ENCODE results near the gene SLC44A1.

SLC44A1 gene

GRCh38 chr9:105242557-105242956 lies 1.9 kb upstream of the SLC44A1 start:
- no peaks in the 10 kb centered on the region for H3K9me3 ChIP-seq (ENCODE audit: severe bottlenecking)
- H3K4me3 ChIP-seq (ENCODE audit: low read depth, low read length) = peak overlapping the region; percentile 30
- H3K36me3 ChIP-seq = peaks cover 3% of the 10 kb centered on the region; the same call in 1 of the 2 replicates
- peak overlapping the region; percentile 28 for H3K27ac ChIP-seq
- no peaks in the 10 kb centered on the region for H3K27me3 ChIP-seq (ENCODE audit: insufficient read depth, low read depth, severe bottlenecking)
- no peak for DNase-seq
- no peak for TF ChIP-seq CTCF (IDR thresholded peaks at IDR 0.05; ENCODE audit: low read depth, low read length)

- no peak for DNase-seq
- TF ChIP-seq CTCF (IDR thresholded peaks at IDR 0.05; ENCODE audit: low read depth, low read length) = no peak
- peaks cover 3% of the 10 kb centered on the region; the same call in 1 of the 2 replicates for H3K36me3 ChIP-seq
- no peaks in the 10 kb centered on the region for H3K9me3 ChIP-seq (ENCODE audit: severe bottlenecking)
- H3K4me3 ChIP-seq (ENCODE audit: low read depth, low read length) = no peak overlapping the region
- H3K27ac ChIP-seq = peak overlapping the region; percentile 28; the same call in 1 of the 2 replicates
- H3K27me3 ChIP-seq (ENCODE audit: insufficient read depth, low read depth, severe bottlenecking) = no peaks in the 10 kb centered on the region
These were observed 1.3 kb upstream of the SLC44A1 start for GRCh38 chr9:105243015-105243686.

GRCh38 chr9:105244734-105245028 lies 230 bp downstream of the SLC44A1 start:
- no peak for TF ChIP-seq CTCF (IDR thresholded peaks at IDR 0.05; ENCODE audit: low read depth, low read length)
- peak overlapping the region; percentile 87 for H3K4me3 ChIP-seq (ENCODE audit: low read depth, low read length)
- no peak for DNase-seq
- H3K36me3 ChIP-seq = peaks cover 3% of the 10 kb centered on the region; the same call in 1 of the 2 replicates
- H3K27ac ChIP-seq = peak overlapping the region; percentile 88
- H3K9me3 ChIP-seq (ENCODE audit: severe bottlenecking) = no peaks in the 10 kb centered on the region
- no peaks in the 10 kb centered on the region for H3K27me3 ChIP-seq (ENCODE audit: insufficient read depth, low read depth, severe bottlenecking)

GRCh38 chr9:105245029-105245890 lies 809 bp downstream of the SLC44A1 start:
- H3K4me3 ChIP-seq (ENCODE audit: low read depth, low read length) = peak overlapping the region; percentile 87
- peaks cover 3% of the 10 kb centered on the region; the same call in 1 of the 2 replicates for H3K36me3 ChIP-seq
- peak overlapping the region; percentile 88 for H3K27ac ChIP-seq
- peak; percentile 29; the same call in 1 of the 2 replicates for TF ChIP-seq CTCF (IDR thresholded peaks at IDR 0.05; ENCODE audit: low read depth, low read length)
- peak; percentile 68 for DNase-seq
- H3K9me3 ChIP-seq (ENCODE audit: severe bottlenecking) = no peaks in the 10 kb centered on the region
- no peaks in the 10 kb centered on the region for H3K27me3 ChIP-seq (ENCODE audit: insufficient read depth, low read depth, severe bottlenecking)

GRCh38 chr9:105245891-105246161 lies 1.4 kb downstream of the SLC44A1 start:
- no peak for DNase-seq
- Histone ChIP-seq H3K36me3 (peaks cover 3% of the 10 kb centered on the region; the same call in 1 of the 2 replicates), H3K27me3 (ENCODE audit: insufficient read depth, low read depth, severe bottlenecking) (no peaks in the 10 kb centered on the region), H3K9me3 (ENCODE audit: severe bottlenecking) (no peaks in the 10 kb centered on the region), H3K27ac (peak overlapping the region; percentile 88), H3K4me3 (ENCODE audit: low read depth, low read length) (peak overlapping the region; percentile 87)
- no peak for TF ChIP-seq CTCF (IDR thresholded peaks at IDR 0.05; ENCODE audit: low read depth, low read length)
